GM18526 (cell line): ENCODE results near the gene ADK.

Experiments
- POLR2A ChIP-seq: IDR thresholded peaks from 3 replicates; pipeline ENCODE4 v1.6.1; 2011; ENCODE audit not compliant: insufficient read length; ENCODE audit errors: extremely low read depth

The ADK gene

GRCh38 chr10:74150990-74151878 is at the start of gene ADK:
TSS of gene ADK (plus strand) at chr10:74151221. CDS start at chr10:74151279, 58 bp downstream.
- peak; percentile 63 for TF ChIP-seq POLR2A

GRCh38 chr10:74103560-74104258 is 47.3 kb upstream of the ADK start:
- TF ChIP-seq POLR2A: no peak

GRCh38 chr10:74104480-74104879 is 46.5 kb upstream of the ADK start:
- TF ChIP-seq POLR2A: no peak

GRCh38 chr10:74104996-74105395 is 46.0 kb upstream of the ADK start:
- no peak for TF ChIP-seq POLR2A

GRCh38 chr10:74107391-74107790 is 43.6 kb upstream of the ADK start:
- TF ChIP-seq POLR2A: no peak

GRCh38 chr10:74109452-74109851 is 41.6 kb upstream of the ADK start:
- no peak for TF ChIP-seq POLR2A

- no peak for TF ChIP-seq POLR2A
Observed at GRCh38 chr10:74110120-74110519, 40.9 kb upstream of the ADK start.

- TF ChIP-seq POLR2A: no peak
Observed at GRCh38 chr10:74111799-74112198, 39.2 kb upstream of the ADK start.

GRCh38 chr10:74113546-74113945 is 37.5 kb upstream of the ADK start:
- no peak for TF ChIP-seq POLR2A

GRCh38 chr10:74114041-74114448 is 37.0 kb upstream of the ADK start:
- no peak for TF ChIP-seq POLR2A

- no peak for TF ChIP-seq POLR2A
Observed at GRCh38 chr10:74117738-74118137, 33.3 kb upstream of the ADK start.

- TF ChIP-seq POLR2A: no peak
Observed at GRCh38 chr10:74118804-74119203, 32.2 kb upstream of the ADK start.

- TF ChIP-seq POLR2A: no peak
Observed at GRCh38 chr10:74120911-74121310, 30.1 kb upstream of the ADK start.

- TF ChIP-seq POLR2A: no peak
Observed at GRCh38 chr10:74121368-74121767, 29.7 kb upstream of the ADK start.

- no peak for TF ChIP-seq POLR2A
Observed at GRCh38 chr10:74122060-74122459, 29.0 kb upstream of the ADK start.

- TF ChIP-seq POLR2A: no peak
Observed at GRCh38 chr10:74123081-74123480, 27.9 kb upstream of the ADK start.

GRCh38 chr10:74133923-74134820 is 16.8 kb upstream of the ADK start:
- no peak for TF ChIP-seq POLR2A
